ENCODE results near the gene RAB9B. TPM values are rescaled to one million over a fixed set of nuclear protein-coding genes. Genes with fewer than 3 reads are reported as not detected.

Gene RAB9B
- total RNA-seq, 2 experiments from 2014 or later = 0.17 to 0.22 TPM

GRCh38 chrX:103781062-103781402 is 51.0 kb downstream of the RAB9B start:
- intact Hi-C loops (cut with micrococcal nuclease) = no loop called here
- Mint-ChIP-seq H3K36me3 (ENCODE audit: low read depth) (no peaks in the 10 kb centered on the region), H3K4me1 (ENCODE audit: low read depth) (no peaks in the 10 kb centered on the region), H3K4me3 (no peak overlapping the region), H3K27me3 (ENCODE audit: low read depth) (no peaks in the 10 kb centered on the region), H3K9me3 (no peaks in the 10 kb centered on the region), H3K27ac (no peak overlapping the region)
- DNase-seq = no peak
- CTCF ChIA-PET = no interaction called here

GRCh38 chrX:103780336-103781061 is 51.6 kb downstream of the RAB9B start:
- intact Hi-C loops (cut with micrococcal nuclease) = no loop called here
- H3K27ac Mint-ChIP-seq = no peak overlapping the region
- no peak overlapping the region for H3K4me3 Mint-ChIP-seq
- CTCF ChIA-PET = no interaction called here
- no peaks in the 10 kb centered on the region for H3K4me1 Mint-ChIP-seq (ENCODE audit: low read depth)
- H3K27me3 Mint-ChIP-seq (ENCODE audit: low read depth) = no peaks in the 10 kb centered on the region
- no peak for DNase-seq
- no peaks in the 10 kb centered on the region for H3K36me3 Mint-ChIP-seq (ENCODE audit: low read depth)
- no peaks in the 10 kb centered on the region for H3K9me3 Mint-ChIP-seq

- CTCF ChIA-PET = interaction anchor here (0.6 kb wide), 1 partner anchor 90 kb away, joined by 3 read pairs; no protein-coding TSS in a partner anchor
- no peak overlapping the region for H3K27ac Mint-ChIP-seq
- no peak for DNase-seq
- no peak overlapping the region for H3K4me3 Mint-ChIP-seq
- no peaks in the 10 kb centered on the region for H3K9me3 Mint-ChIP-seq
- no peaks in the 10 kb centered on the region for H3K27me3 Mint-ChIP-seq (ENCODE audit: low read depth)
- intact Hi-C loops (cut with micrococcal nuclease) = no loop called here
- H3K4me1 Mint-ChIP-seq (ENCODE audit: low read depth) = no peaks in the 10 kb centered on the region
- no peaks in the 10 kb centered on the region for H3K36me3 Mint-ChIP-seq (ENCODE audit: low read depth)
Measured at GRCh38 chrX:103779141-103779789, 52.8 kb downstream of the RAB9B start.

- no peak for DNase-seq
- Mint-ChIP-seq H3K9me3 (no peaks in the 10 kb centered on the region), H3K36me3 (ENCODE audit: low read depth) (no peaks in the 10 kb centered on the region), H3K27me3 (ENCODE audit: low read depth) (no peaks in the 10 kb centered on the region), H3K4me3 (no peak within 1 kb of the TSS), H3K27ac (no peak within 1 kb of the TSS), H3K4me1 (ENCODE audit: low read depth) (no peaks in the 10 kb centered on the region)
- CTCF ChIA-PET = no interaction called here
- intact Hi-C loops (cut with micrococcal nuclease) = no loop called here
Measured at GRCh38 chrX:103776546-103776945, 55.5 kb downstream of the RAB9B start, which contains the start of gene PLP1. TSS of gene PLP1 (plus strand) at chrX:103776840. CDS start at chrX:103776996, 156 bp downstream.

DNA sequence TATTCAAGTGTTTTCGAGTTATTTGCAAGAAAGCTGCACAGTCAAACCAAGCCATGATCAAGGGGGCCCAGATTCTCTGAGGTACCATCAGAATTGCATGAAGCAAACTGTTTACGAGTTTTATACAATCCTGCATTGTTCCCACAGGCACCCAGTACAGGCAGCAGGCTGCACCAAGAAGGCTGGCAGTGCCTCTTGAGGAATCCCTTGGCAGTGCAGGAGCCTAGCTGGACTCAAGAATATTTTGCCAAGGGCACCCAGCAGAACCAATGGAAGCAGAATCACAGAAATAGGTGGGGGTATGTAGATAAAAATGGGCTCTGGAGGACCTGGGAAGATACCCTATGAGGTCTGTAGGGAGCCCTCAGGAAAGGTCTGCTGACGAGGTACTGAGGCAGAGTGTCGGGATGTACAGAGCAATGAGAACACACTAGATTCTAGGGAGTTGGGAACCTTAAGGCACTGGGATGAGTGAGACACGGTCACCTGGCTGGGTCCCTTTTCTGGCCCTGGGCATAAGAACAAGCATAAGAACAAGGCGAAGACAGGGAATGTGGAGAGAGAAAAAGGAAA is 57.9 kb downstream of the RAB9B start:
- intact Hi-C loops (cut with micrococcal nuclease) = loop anchor here (1.0 to 2.0 kb wide), 3 partner anchors 63 to 241 kb away; partner anchors contain the start of gene TMEM31
- no peaks in the 10 kb centered on the region for H3K9me3 Mint-ChIP-seq
- H3K27ac Mint-ChIP-seq = no peak overlapping the region
- no peak for DNase-seq
- CTCF ChIA-PET = interaction anchor here (1.1 kb wide), 1 partner anchor 63 kb away, joined by 3 read pairs; the partner anchor contains the start of gene TMEM31
- no peaks in the 10 kb centered on the region for H3K27me3 Mint-ChIP-seq (ENCODE audit: low read depth)
- H3K36me3 Mint-ChIP-seq (ENCODE audit: low read depth) = no peaks in the 10 kb centered on the region
- no peaks in the 10 kb centered on the region for H3K4me1 Mint-ChIP-seq (ENCODE audit: low read depth)
- H3K4me3 Mint-ChIP-seq = no peak overlapping the region

DNA sequence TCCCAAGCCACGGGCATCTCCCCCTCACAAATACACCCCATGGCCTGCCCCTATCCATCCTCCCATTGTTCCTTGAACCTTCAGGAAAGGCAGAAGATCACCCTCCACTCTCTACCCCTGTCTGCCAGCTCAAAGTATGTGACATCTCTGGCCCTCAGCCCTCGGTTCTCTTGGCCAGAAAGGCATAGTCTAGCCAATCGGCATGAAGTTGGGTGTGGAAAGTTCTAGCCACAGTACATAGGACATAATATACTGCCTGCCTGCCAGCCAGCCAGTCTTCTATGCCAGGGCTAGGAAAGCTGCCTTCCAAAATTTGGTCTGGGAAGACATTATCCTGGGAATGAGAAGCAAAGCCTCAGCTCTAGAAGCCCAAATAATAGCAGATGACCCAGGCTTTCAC is 58.6 kb downstream of the RAB9B start:
- CTCF ChIA-PET = interaction anchor here (0.7 to 1.1 kb wide), 2 partner anchors 62 to 239 kb away, joined by 3 read pairs; partner anchors contain the start of gene TMEM31
- no peak overlapping the region for H3K4me3 Mint-ChIP-seq
- intact Hi-C loops (cut with micrococcal nuclease) = no loop called here
- no peaks in the 10 kb centered on the region for H3K9me3 Mint-ChIP-seq
- no peak for DNase-seq
- H3K27ac Mint-ChIP-seq = no peak overlapping the region
- no peaks in the 10 kb centered on the region for H3K27me3 Mint-ChIP-seq (ENCODE audit: low read depth)
- no peaks in the 10 kb centered on the region for H3K4me1 Mint-ChIP-seq (ENCODE audit: low read depth)
- H3K36me3 Mint-ChIP-seq (ENCODE audit: low read depth) = no peaks in the 10 kb centered on the region

Other genes starting within 250 kb of the RAB9B start
- gene TCEAL4, start 246.7 kb downstream of the RAB9B start, total RNA-seq = 10 to 100 TPM; 13.1 to 14.2 TPM
- gene TCEAL3, start 224.3 kb downstream of the RAB9B start, total RNA-seq = 1 to 10 TPM; 4.4 to 6.2 TPM
- gene TCEAL1, start 203.3 kb downstream of the RAB9B start, total RNA-seq = 1 to 10 TPM; 6.9 to 7.1 TPM
- 100 to 1,000 TPM; 181 to 183 TPM for gene MORF4L2, start 145.6 kb downstream of the RAB9B start, total RNA-seq
- under 1 TPM in 1 of 2 experiments, not detected in 1; 0.31 TPM for gene TMEM31, start 121.3 kb downstream of the RAB9B start, total RNA-seq
- not detected for gene PLP1, start 55.4 kb downstream of the RAB9B start, total RNA-seq
- gene TMSB15B, start 130.4 kb upstream of the RAB9B start, total RNA-seq = 1 to 10 TPM; 7.2 to 8.6 TPM
- not detected for gene H2BW1, start 181.5 kb upstream of the RAB9B start, total RNA-seq
- gene H2BW2, start 207.7 kb upstream of the RAB9B start, total RNA-seq = not detected
- gene TMSB15C, start 244.0 kb upstream of the RAB9B start, total RNA-seq = 1 to 10 TPM; 2.1 TPM

Measured in activated naive CD4-positive, alpha-beta T cell treated with anti-CD3 and anti-CD28 coated beads for 36 hours (primary cell).